Left renal pelvis (tissue), 4 donors: ENCODE measurements around the gene MALL. TPM values are rescaled to one million over a fixed set of nuclear protein-coding genes. Genes with fewer than 3 reads are reported as not detected.
"Not testable (repeated sequence)": the region's sequence is repeated elsewhere in the genome, so short reads cannot be mapped to it uniquely, and the experiment has no call there.

ENCODE experiments used
- DNase-seq, 4 donors: peaks; one replicate each; pipeline ENCODE4 v3.0.0-alpha.2; 2013; ENCODE audit warnings: low read depth in 4 of 4, low spot score in 3 of 4
- polyA plus RNA-seq, 4 donors: library from polyadenylated mRNA; unstranded; fragments of 120-200 nt; gene quantifications; one replicate each; pipeline ENCODE4 v1.2.1, GENCODE V29; 2013; ENCODE audit not compliant: insufficient read length in 4 of 4

The MALL gene
- polyA plus RNA-seq, 4 donors = 10.4 to 15.9 (median 14.4) TPM

DNA sequence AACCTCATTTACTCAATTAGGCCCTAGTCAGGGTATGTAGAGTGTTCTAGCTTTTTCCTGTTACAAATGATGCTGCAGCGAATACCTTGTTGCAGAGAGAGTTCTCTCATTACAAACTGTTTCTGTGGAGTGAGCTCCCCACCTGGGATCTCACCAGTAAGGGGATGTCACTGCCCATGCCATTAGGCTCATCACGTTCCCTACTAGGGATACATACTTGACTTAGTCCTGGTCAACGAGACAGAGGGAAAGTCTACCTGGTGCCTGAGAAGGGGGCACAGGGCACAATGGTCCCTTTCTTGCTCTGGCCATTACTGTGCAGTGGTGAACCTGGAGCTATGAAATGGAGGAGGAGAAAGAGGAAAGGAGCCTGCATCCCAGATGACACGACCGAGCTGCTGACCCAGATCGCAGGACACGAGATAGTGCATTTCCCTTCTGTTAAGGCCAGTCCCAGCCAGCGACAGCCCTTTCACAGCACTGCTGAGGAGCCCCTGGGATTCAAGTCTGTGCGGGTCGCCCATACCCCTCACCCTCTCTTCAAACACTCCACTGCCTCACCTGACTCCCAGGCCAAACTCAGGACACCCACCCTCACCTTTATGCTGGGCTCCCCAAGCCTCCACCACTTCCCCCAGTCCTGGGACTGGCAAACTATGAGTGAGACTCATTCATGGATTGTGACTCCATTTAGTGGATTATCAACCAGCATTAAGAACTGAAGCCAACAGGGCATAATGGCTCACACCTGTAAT lies 16.0 kb downstream of the MALL start:
- no peak for DNase-seq

GRCh38 chr2:110099038-110099425 lies 16.6 kb downstream of the MALL start:
- DNase-seq = no peak

GRCh38 chr2:110097506-110098220 lies 18.0 kb downstream of the MALL start:
- DNase-seq = no peak

DNA sequence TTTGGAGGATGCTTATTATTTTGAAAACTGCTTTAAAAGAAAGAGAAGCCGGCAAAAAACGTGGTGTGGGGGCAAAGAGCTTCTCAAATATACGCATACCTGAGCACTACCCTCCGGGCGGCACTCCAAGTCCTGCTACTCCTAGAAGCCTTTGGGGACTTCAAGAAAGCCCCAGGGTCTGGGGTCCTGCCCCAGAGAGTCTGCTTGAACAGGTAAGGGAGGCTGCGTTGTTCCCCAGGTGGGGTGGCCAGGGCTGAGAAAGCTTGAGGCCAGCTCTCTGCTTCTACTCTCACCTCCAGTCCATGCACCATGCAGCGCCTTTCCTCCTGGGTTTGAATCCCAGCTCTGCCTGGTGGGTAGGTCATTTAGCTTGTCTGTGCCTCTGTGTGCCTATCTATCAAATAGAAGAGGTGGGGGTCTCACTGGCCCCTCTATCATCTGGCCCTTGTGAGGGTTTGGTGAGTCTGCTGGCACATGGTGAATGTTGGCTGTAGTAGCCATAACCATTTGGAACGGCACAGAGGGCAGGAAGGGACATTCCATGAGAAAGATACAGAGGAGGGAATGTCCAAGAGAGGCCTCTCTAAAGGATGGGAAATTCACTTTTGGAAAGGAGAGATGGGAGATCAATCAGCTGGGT lies 19.5 kb downstream of the MALL start:
- no peak for DNase-seq

DNA sequence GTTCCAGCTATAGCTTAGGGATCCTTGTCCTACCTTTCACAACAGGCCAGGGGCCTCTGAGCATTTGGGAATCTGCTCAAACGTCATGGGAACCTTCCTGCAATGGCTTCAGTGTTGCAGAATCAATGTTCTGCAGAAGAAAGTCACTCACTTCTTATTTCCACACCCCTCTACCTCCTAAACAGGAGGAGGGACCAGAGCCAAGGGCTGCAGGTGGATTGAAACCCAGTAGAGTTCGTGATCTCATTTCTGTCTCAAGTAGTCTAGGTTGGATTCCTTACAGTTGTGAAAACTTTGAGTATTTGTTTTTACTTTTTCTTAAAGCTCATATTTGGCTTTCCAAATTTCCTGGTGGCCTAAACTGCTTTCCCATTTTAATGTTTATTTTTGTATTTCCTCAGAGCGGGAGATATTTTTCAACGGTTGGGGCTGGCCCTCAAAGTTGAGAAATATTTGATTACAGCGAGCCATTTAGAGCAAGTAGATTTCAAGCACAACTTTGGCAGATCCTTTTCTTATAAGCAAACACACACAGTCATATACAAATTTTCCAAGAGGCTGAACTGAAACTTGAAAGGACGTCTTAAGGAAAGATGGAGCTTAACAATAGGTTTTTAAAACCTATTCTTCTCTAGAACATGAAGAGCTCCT lies 20.6 kb downstream of the MALL start:
- DNase-seq = not testable (repeated sequence)

DNA sequence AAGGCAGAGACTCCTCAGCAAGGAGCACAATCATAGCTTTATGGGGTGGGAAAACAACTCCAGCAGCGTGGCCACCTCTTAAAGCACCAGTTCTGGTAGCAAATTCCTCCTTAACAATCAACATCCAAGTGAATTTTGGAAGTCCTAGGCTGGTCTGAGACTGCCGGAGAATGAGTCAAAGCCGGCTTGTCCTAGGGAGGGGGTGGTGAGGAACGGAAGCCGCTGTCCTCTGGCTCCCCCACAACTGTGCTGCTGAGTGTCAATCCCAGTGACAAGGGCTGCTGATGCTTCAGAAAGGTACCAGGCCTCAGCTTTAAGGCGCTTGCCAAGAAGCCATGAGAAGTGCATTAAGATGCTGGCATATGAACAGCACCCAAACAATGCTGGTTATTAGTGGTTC lies 21.7 kb downstream of the MALL start:
- DNase-seq = not testable (repeated sequence)

DNA sequence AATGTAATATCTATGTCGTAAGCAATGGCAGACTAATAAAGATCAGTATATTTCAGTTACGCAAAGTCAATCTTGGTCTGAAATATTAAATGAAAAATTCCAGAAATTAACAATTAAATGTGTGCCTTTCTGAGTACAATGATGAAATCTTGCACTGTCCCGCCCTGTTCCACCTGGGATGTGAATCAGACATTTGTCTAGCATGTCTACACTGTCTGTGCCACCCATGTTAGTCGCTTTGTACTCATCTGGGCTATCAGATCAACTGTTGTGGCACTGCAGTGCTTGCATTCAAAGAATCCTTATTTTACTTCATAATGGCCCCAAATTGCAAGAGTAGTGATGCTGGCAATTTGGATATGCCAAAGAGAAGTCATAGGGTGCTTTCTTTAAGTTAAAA lies 25.5 kb downstream of the MALL start:
- not testable (repeated sequence) for DNase-seq

DNA sequence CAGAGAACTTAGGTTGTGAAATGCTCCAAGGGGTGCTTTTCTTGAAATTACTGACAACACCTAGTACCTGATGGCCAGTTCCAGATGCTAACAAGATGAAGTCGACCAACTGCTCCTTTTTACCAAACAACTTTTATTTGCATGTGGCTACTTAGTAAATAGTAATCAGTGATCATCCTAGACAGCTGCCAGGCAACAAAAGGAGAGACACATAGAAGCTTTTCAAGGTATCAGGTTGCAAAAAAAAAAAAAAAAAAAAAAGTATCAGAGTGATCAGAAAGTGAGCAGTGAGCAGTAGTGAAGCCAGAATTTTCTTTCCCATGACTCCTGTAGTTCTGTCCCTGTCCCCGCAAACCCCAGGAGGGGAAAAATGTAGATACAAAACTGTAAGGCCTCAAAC lies 31.9 kb downstream of the MALL start:
- DNase-seq = not testable (repeated sequence)

GRCh38 chr2:110083162-110083561 lies 32.5 kb downstream of the MALL start:
- not testable (repeated sequence) for DNase-seq

DNA sequence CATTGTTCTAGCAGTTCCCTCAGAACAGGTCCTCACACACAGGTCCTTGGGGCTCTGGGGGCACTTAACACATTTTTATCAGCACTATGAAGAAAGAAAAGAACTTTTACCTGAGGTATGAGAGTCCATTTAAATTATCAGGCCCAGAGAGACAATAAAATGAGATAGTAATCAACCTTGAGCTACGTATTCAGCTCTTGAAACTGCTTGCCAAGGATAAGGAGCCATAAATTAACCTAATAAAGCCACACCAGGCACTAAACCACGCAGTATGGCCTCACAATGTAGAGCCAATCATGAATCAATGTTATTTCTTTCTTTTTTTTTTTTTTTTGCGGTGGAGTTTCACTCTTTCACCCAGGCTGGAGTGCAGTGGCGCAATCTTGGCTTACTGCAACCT lies 37.5 kb downstream of the MALL start:
- DNase-seq = not testable (repeated sequence)

DNA sequence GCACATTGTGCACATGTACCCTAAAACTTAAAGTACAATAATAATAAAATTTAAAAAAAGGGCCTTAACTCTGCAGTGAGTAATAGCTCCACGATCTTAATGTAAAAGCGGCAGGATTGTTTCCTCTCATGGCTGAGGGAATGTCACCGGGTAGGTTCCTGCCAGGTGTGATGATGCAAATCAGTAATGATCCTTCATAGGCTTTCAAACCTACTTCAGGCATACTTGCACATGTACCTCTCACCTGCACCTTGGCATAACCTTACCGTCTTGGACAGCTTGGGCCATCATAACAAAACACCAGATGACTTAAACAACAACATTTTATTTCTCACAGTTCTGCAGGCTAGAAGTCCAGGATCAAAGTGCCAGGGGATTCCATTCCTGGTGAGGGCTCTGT lies 39.7 kb downstream of the MALL start:
- not testable (repeated sequence) for DNase-seq

DNA sequence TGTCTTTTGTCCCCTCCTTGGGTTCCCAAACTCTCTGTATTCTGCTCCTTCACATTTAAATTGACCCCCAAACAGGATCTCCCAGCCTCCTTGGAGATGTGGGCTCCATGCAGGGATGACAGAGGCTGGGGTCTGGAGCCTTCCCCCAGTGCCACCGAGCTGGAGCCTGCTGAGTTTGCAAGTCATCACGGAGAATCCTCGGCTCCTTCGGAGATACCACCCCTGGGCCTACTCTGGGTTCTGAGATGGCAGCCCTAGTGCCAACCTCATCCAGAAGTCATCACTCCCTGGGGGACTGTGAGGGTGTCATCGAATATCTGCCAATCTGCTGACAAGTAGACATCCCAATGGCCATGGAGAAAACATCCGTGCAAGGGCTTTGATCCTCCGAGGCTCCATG lies 45.8 kb downstream of the MALL start:
- DNase-seq = not testable (repeated sequence)

GRCh38 chr2:110068153-110068552 lies 47.5 kb downstream of the MALL start:
- not testable (repeated sequence) for DNase-seq

GRCh38 chr2:110062332-110062731 lies 53.3 kb downstream of the MALL start:
- not testable (repeated sequence) for DNase-seq

- DNase-seq = not testable (repeated sequence)
Measured at GRCh38 chr2:110060550-110060949, 55.1 kb downstream of the MALL start.

DNA sequence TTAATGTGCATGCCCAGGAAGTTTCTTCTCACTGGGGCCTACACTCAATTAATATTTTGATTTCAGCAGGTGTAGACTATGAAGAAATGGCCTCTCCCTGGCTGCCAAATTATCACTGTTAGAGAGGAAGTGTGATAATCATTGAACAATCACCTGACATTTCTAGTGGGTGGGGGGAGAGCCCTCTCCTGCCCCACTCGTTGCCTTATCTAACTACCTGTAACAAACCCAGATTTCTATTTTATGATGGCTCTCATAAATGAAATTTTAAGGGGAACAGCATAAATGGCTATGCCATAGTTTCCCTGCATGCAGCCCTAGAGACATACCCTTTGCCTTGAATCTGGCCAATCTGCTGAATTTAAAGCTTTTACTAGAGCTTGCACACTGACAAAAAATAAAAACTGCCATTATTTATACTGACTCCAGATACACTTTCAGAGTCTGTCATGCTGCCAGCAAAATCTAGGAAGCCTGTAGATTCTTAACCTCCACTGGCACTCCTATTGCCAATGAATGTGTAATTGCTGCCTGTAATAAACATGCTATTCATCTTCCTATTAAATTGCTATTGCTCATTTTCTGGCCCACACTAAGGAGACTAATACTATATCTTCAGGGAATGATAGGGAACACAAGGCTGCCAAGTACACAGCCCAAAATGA lies 55.8 kb downstream of the MALL start:
- not testable (repeated sequence) for DNase-seq

- not testable (repeated sequence) for DNase-seq
Measured at GRCh38 chr2:110059009-110059693, 56.5 kb downstream of the MALL start.

GRCh38 chr2:110058034-110058433 lies 57.6 kb downstream of the MALL start:
- not testable (repeated sequence) for DNase-seq

DNA sequence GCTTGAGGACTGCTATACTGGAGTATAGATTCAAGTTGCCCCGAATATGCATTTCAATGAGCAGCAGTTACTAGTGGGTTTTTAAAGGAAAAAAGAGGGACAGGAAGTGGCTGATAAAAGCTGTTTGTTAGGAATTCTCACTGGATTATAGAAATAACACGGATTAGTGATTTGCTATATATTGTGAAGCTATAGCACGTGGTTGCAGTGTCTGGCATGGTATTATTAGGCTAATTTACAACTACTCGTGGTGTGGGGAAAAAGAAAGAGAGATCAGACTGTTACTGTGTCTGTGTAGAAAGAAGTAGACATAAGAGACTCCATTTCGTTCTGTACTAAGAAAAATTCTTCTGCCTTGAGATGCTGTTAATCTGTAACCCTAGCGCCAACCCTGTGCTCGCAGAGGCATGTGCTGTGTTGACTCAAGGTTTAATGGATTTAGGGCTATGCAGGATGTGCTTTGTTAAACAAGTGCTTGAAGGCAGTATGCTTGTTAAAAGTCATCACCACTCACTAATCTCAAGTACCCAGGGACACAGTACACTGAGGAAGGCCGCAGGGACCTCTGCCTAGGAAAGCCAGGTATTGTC lies 59.7 kb downstream of the MALL start:
- DNase-seq = not testable (repeated sequence)
